T-helper 1 cell treated with Interleukin-12 subunit alpha and Interleukin-12 subunit beta and Interleukin-4 antibody, amounts not matched to agents 30 ng/mL and 1 ng/mL, for 36 hours (primary cell): ENCODE data around the gene C19orf18. TPM values are rescaled to one million over a fixed set of nuclear protein-coding genes. Genes with fewer than 3 reads are reported as not detected.

Experiments
- intact Hi-C: fragments of 100-400 bp; cut with micrococcal nuclease; formaldehyde crosslinking; loops from one replicate; pipeline ENCODE4 v1.15.1; 2024
- total RNA-seq: library from RNA; stranded (reverse); gene quantifications from 2 replicates; pipeline ENCODE4 v1.2.3, GENCODE V29; 2022

The C19orf18 gene
- total RNA-seq, 1 donor from 2014 or later: not detected

DNA sequence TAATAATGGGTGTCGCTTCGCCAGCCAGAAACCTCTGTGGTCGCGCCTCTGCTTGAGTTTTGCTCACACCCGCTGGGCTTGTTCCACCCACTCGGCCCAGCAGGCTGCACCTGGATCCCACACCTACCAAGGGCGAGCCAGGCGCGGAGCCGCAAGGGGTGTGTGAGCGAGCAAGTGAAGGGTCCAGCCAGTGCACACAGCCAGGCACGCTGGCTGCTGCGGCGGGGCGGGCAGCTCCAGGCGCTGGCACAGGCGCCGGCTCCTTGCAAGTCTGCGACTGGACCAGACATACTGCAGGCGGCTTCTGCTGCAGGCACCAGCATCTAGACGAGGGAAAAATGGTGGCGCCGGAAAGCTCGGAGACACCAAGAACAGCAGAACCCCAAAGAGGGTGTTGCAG is 25.0 kb downstream of the C19orf18 start:
- intact Hi-C loops: loop anchor here (10.0 kb wide), 1 partner anchor 206 kb away; the partner anchor contains the start of gene ZNF329

DNA sequence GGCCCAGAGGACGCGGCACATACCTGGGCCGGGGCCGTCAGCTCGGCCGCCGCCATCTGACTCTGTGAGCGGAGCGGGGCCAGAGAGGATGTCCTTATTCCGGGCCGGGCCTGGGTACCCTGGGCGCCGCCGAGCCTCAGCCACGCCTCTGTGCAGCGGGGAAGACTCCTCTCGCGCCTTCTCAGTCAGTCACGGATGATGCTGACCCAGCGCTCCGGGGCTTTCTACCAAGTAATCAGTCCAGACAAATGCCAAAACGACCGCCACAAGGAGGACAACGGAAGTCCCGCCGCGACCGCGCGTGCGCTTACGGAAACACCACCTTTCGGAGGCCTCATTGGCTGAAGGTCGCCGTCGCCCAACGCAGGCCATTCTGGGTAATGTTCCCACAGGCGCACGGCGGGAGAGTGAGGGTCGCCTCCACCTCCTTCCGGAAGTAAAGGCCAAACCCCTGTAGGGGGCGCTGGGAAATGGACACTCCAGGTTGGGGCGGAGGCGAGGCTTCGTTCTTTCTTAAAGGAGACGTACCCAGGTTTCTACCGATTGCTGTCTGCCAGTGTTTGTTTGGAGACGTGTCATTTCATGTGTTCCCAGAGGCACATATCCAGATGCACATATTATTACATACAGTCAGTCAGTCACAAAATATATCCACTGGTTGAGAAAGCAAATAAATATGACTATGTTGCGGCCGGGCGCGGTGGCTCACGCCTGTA is 26.8 kb downstream of the C19orf18 start, which contains the start of gene ZNF256:
Gene ZNF256, minus strand, starts transcription at position 288 of the 716 bp plus-strand sequence. Its CDS starts 232 bp downstream, at position 56.
- intact Hi-C loops: loop anchor here (1.0 to 10.0 kb wide), 3 partner anchors 31 to 207 kb away; partner anchors contain the start of genes ZNF329, ZNF417 and ZNF606

DNA sequence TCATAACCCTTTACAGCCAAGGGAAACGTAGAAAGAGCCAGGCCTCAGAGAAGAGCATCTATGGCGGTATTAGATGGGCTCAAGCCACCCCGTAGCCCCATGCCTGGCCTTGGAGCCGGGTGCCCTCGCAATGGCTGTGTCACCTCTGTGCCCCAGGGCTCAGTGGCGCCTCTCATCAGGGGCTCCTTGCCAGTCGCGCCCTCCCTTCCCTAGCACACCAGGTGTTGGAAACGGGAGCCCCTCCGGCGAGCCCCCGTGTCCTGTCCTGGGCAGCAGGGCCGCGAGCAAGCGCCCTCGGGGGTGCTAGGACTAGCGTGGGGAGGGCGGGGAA is 27.3 kb downstream of the C19orf18 start:
- intact Hi-C loops: loop anchor here (1.0 to 10.0 kb wide), 3 partner anchors 31 to 208 kb away; partner anchors contain the start of genes ZNF329, ZNF417 and ZNF606

DNA sequence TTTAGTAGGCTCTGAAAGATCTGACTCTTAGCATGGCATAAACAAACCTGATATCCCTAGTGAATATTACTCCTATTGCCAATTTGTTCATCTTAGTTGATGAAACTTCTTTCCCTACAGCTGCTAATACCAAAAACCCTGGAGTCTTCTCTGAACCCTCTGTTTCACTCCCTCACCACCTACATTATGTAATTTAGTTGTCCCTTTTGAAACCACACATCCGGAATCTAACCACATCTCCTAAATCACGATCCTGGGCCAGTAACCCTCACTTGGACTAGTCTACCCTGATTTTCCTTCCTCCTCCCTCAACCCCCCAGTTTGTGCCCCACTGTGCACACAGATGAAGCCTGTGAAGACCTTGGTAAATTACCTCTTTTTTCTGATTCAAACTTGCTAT is 28.0 kb downstream of the C19orf18 start:
- intact Hi-C loops: loop anchor here (10.0 kb wide), 1 partner anchor 208 kb away; the partner anchor contains the start of gene ZNF329

DNA sequence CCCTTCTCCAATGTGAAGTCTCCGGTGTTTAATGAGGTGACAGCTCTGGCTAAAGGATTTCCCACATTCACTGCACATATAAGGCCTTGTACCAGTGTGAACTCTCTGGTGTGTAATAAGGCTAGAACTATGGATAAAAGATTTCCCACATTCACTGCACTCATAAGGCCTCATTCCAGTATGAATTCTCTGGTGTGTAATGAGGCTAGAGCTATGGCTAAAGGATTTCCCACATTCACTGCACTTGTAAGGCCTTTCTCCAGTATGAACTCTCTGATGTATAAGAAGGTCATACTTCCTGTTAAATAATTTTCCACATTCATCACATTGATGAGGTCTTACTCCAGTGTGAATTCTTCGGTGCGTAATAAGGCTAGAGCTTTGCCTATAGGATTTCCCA is 32.7 kb downstream of the C19orf18 start:
- intact Hi-C loops: loop anchor here (10.0 kb wide), 1 partner anchor 213 kb away; the partner anchor contains the start of gene ZNF329

- intact Hi-C loops: no loop called here
These were observed 38.6 kb downstream of the C19orf18 start for GRCh38 chr19:57935731-57936130.

DNA sequence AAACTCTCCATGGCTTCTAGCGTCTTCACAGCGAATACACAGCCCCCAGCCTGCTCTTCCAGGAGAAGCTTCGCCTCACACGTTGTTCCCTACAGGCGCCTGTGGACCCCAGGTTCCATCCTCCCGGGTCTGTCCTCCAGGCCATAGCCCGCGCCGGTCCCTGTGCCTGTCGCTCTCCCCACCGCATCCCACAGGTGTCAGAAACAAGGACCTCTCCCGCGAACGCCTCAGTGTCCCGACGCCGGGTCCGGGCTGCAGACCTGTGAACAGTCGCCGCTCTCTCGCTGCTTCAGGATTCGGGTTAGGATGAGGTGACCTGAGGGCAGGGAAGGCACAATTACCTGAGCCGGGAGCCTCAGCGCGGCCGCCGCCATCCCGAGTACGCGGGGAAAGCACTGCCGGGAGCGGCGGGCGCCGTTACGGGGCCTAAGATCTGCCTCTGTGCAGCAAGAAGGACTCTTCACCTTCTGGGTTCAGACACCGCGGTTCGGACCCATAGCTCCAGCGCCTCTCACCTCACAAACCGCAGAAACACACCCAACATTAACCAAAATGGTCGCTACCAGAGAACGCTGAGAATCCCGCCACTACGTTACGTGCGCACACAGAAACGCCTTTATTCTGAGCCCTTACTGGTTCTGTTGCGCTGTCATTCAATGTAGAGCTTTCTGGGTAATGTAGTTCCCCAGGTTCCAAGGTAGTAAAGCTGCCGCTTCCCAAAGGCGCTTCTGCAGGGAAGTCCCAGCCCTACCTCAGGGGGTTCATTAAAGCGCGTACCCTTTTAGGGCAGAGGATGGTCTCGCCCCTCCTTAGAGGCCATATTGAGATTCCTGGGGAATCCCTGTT is 39.3 kb downstream of the C19orf18 start, which contains the start of gene ZNF418:
Gene ZNF418, minus strand, starts transcription at position 583 of the 846 bp plus-strand sequence. CDS start 1,580 bp downstream, outside the sequence.
- intact Hi-C loops: no loop called here

- intact Hi-C loops: no loop called here
These were observed 46.7 kb downstream of the C19orf18 start for GRCh38 chr19:57927587-57927986.

DNA sequence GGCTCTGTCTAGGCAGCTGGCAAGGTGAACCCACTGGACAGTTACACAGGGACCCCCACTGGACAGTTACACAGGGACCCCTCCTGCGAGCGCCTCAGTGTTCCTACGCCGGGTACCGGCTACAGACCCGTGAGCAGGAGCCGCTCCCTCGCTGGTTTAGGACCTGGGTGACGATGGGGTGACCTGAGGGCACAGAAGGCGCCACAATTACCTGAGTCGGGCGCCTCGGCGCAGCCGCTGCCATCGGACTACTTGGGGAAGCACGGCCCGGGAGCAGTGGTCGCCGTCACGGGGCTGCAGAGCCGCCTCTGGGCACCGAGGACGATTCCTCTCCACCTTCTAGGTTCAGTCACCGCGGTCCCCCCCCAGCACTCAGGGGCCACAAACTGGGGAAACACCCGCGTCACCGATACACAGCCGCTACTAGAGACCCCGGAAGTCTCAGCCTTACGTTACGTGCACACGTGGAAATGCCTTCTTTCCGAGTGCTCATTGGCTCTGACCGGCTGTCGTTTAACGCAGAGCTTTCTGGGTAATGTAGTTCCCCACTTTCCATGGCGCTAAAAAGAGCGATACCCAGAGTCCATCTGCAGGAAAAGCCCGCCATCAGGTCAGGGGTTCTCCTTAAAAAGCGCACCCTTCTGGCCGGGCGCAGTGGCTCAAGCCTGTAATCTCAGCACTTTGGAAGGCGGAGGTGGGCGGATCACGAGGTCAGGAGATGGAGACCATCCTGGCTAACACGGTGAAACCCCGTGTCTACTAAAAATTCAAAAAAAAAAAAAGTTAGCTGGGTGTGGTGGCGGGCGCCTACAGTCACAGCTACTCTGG is 58.0 kb downstream of the C19orf18 start, which contains the start of gene ZNF417:
Gene ZNF417, minus strand, starts transcription at position 425 of the 828 bp plus-strand sequence. Its CDS starts 181 bp downstream, at position 244.
- intact Hi-C loops: loop anchor here (1.0 to 5.0 kb wide), 18 partner anchors 31 to 527 kb away; partner anchors contain the start of genes ZNF134, ZNF17, ZNF211 and ZNF256

- intact Hi-C loops: no loop called here
These were observed 59.8 kb downstream of the C19orf18 start for GRCh38 chr19:57914531-57914930.

Other genes starting within 250 kb of the C19orf18 start
- 12.2 and 13.0 TPM in 2 replicates for gene ZNF671, start 246.9 kb downstream of the C19orf18 start, total RNA-seq
- gene ZNF776, start 227.7 kb downstream of the C19orf18 start, total RNA-seq: 15.4 and 16.4 TPM in 2 replicates
- 18.4 and 18.5 TPM in 2 replicates for gene ZNF586, start 204.9 kb downstream of the C19orf18 start, total RNA-seq
- 10.4 and 11.0 TPM in 2 replicates for gene ZNF552, start 159.6 kb downstream of the C19orf18 start, total RNA-seq
- 17.7 and 22.2 TPM in 2 replicates for gene ZNF587B, start 144.2 kb downstream of the C19orf18 start, total RNA-seq
- gene ZNF587, start 124.7 kb downstream of the C19orf18 start, total RNA-seq: 42.6 and 46.5 TPM in 2 replicates
- gene ZNF814, start 85.5 kb downstream of the C19orf18 start, total RNA-seq: 12.5 and 12.9 TPM in 2 replicates
- 16.5 and 21.6 TPM in 2 replicates for gene ZNF417, start 57.9 kb downstream of the C19orf18 start, total RNA-seq
- 1.5 and 2.3 TPM in 2 replicates for gene ZNF418, start 39.1 kb downstream of the C19orf18 start, total RNA-seq
- 4.0 and 5.4 TPM in 2 replicates for gene ZNF256, start 26.8 kb downstream of the C19orf18 start, total RNA-seq
- 9.2 and 11.5 TPM in 2 replicates for gene ZNF606, start 28.3 kb upstream of the C19orf18 start, total RNA-seq
- not detected in 2 replicates for gene ZSCAN1, start 59.5 kb upstream of the C19orf18 start, total RNA-seq
- gene ZNF135, start 84.7 kb upstream of the C19orf18 start, total RNA-seq: 0.12 TPM in 1 of 2 replicates, not detected in the other
- 4.3 and 5.0 TPM in 2 replicates for gene ZSCAN18, start 123.7 kb upstream of the C19orf18 start, total RNA-seq
- gene ZNF329, start 176.3 kb upstream of the C19orf18 start, total RNA-seq: 2.7 and 2.8 TPM in 2 replicates
- gene ZNF274, start 208.5 kb upstream of the C19orf18 start, total RNA-seq: 20.7 and 21.0 TPM in 2 replicates